HG02973 (cell line): Measurements from ENCODE around the gene TMEM200B.
"Not testable (repeated sequence)": the region's sequence is repeated elsewhere in the genome, so short reads cannot be mapped to it uniquely, and the experiment has no call there.

Experiments
- ATAC-seq: cut with Tn5 transposase; IDR thresholded peaks from one replicate; pipeline ENCODE4 v1.9.1; 2021; ENCODE audit warnings: moderate library complexity; ENCODE audit not compliant: unreplicated experiment

The TMEM200B gene

GRCh38 chr1:29134695-29135028 lies 11.0 kb upstream of the TMEM200B start:
- ATAC-seq = no peak

GRCh38 chr1:29133861-29134694 lies 10.4 kb upstream of the TMEM200B start:
- ATAC-seq = no peak

GRCh38 chr1:29131056-29131455 lies 7.4 kb upstream of the TMEM200B start:
- ATAC-seq = not testable (repeated sequence)

DNA sequence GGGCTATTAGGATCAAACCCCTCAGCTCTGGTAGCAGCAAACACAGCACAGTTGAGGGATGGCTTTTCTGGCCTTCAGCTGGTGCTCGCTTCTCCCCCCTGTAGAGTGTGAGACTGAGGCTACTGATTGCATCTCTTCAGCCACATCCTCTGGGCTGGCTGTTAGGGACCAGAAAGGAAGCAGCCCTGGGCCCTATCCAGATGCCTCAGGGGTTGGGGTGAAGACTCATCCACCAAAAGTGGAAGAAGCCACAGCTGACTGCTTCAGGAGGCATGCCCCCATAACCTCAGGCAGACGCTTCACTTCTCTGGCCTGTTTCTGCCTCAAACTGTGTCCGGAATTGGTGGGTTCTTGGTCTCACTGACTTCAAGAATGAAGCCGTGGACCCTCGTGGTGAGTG lies 6.2 kb upstream of the TMEM200B start:
- no peak for ATAC-seq

DNA sequence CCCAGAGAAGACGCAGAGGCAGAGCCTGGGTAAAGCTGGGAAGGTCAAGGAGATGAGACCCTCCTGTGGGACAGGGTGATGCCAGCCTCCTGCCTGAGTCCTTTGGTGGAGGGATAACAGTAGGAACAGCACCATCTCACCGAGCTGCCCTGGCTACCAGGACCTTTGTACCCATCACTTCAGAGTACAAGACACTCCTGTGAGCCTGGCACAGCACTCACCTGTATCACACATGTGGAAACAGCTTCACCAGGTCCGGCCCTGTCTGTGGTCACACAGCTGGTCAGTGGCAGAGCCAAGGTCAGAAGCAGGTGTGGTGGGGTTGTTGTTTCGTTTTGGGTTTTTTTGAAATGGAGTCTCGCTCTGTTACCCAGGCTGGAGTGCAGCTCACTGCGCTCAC lies 5.0 kb upstream of the TMEM200B start:
- ATAC-seq = no peak

GRCh38 chr1:29126198-29126597 lies 2.5 kb upstream of the TMEM200B start:
- no peak for ATAC-seq

GRCh38 chr1:29125788-29126187 lies 2.1 kb upstream of the TMEM200B start:
- no peak for ATAC-seq

GRCh38 chr1:29125237-29125641 lies 1.5 kb upstream of the TMEM200B start:
- ATAC-seq = no peak

- no peak for ATAC-seq
Measured at GRCh38 chr1:29124366-29125236, 898 bp upstream of the TMEM200B start.

GRCh38 chr1:29123053-29123886 lies 433 bp downstream of the TMEM200B start:
- no peak for ATAC-seq

GRCh38 chr1:29122682-29123052 lies 1.0 kb downstream of the TMEM200B start:
- ATAC-seq = no peak

GRCh38 chr1:29121936-29122681 lies 1.6 kb downstream of the TMEM200B start:
- no peak for ATAC-seq

- no peak for ATAC-seq
Measured at GRCh38 chr1:29121516-29121935, 2.2 kb downstream of the TMEM200B start.

- ATAC-seq = no peak
Measured at GRCh38 chr1:29120947-29121485, 2.7 kb downstream of the TMEM200B start.

- ATAC-seq = no peak
Measured at GRCh38 chr1:29120367-29120766, 3.3 kb downstream of the TMEM200B start.

DNA sequence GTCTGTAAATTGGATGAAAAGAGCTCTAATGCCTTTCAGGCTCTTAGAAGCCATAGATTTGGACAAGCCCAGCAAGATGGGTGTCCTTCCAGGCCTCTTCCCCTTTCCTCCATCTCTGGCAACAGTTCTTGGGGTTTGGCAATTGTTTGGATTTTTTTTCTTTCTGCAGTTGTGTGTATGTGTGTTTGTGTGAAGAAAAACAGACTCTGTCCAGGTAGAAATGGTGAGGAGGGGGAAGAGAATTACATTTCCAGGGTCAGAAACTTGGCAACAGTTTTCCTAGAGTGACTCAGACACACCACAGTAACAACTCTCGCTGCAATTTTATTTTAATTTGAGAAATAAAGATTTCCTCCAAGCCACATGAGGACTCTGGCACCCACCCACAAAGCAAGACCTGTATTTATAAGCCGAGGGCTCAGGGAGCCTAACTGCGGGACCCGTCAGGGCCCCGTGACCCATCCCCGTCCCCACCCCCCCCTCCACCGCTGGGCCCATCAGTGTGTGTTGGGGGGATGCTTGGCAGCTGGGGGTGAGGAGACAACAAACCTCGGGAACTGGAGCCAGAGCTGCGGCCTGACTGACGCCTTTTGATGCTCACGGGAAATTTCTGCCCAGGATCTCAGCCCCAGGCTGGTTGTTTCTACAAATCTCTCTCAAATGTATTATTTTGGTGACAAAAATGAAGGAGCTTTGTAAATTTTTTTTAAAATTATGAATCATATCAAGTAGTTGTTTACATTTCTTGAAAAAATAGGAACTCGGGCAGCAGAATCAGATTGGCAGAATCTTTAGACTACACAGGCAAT lies 4.4 kb downstream of the TMEM200B start:
- ATAC-seq = no peak

DNA sequence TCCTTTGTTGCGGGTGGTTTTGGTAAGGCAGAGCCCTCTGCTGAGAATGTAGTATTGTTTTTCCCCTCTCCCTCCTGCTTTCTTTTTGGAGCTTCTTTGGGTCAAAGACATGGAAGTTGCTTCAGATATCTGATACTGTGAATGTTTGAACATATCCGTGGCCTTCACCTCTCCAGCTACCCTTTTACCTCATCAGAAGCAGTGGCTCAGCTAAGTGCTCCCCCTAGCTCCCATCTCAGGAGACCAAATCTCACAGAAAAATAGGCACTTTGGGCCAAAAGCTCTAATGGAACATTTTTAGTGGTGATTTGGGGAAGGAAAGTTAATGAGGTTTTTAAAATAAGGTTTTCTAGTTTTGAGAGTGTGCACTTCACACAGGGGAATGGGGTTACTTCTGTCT lies 6.3 kb downstream of the TMEM200B start:
- ATAC-seq = no peak

DNA sequence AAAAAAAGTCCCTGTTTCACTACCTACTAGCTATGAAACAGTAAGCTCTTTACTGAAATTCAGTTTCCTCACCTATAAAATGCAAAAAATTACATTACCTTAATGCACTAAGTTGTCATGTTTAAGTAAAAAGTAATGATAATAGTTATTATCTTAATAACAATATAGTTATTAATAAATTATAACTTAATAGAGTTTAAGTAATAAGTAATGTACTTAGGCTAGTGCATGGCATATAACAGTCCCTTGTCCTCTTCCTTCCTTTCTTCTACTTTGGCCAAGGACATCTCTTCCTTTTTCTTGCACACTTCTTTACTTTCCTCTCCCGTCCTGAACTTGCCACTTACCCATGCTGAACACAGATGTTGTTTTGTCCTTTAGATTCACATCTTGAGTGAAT lies 9.0 kb downstream of the TMEM200B start:
- no peak for ATAC-seq

DNA sequence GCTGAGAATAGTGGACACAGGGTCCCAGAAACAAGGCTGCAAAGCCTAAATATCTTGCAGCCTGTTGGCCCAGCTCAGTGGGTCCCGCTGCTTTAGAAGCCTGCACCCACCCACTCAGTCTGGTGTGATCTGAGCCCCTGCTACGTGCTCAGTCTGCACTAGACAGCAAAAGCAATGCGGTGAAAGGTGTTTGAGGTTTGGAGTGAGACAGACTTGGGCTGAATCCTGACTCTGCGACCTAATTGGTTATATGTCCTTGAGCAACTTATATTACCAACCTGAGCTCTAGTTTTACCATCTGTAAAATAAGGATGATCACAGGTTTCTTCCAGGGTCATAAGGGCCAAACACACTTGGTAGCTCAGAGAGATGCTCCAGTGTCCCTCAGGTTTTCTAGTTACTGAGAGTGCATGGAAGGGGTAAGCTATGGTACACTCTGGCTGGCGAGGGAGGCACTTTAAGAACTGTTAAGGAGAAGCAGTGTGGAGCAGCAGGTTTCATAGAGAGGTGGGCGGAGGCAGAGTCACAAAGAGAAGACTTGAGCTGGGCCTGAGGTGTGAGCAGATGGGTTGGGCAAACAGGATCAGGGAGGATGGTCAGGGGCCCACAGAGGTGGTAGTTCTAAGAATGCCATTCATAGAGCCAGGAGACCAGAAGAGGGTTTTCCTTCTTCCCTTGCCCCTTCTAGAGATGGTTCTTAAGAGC lies 10.1 kb downstream of the TMEM200B start:
- ATAC-seq = no peak
